ENCODE data around the gene FARSA. TPM values are rescaled to one million over a fixed set of nuclear protein-coding genes. Genes with fewer than 3 reads are reported as not detected.

The FARSA gene
- total RNA-seq (50.1 and 50.9 TPM in 2 replicates), polyA plus RNA-seq (21.2 and 26.4 TPM in 2 replicates), polyA minus RNA-seq (59.5 and 60.1 TPM in 2 replicates)
- total RNA-seq (2013): 33.3 TPM

GRCh38 chr19:12933287-12934072, at the start of gene FARSA:
Gene FARSA, minus strand, starts transcription at chr19:12933711. Its CDS starts 15 bp downstream, at chr19:12933696.
- H3K9ac ChIP-seq (ENCODE audit: low read length): peak within 1 kb of the TSS; percentile 88
- ChIA-PET POLR2A (interaction anchor here (0.6 to 1.5 kb wide), 6 partner anchors 9 to 139 kb away, joined by 3 to 7 read pairs (median 4); partner anchors contain the start of gene SYCE2), CTCF (interaction anchor here (0.6 to 2.9 kb wide), 9 partner anchors 13 to 167 kb away, joined by 3 to 9 read pairs (median 4); no protein-coding TSS in a partner anchor)
- peak within 1 kb of the TSS; percentile 90 for H3K4me3 Mint-ChIP-seq
- H3K27ac ChIP-seq (ENCODE audit: low read length in 2 of 2): peak within 1 kb of the TSS; percentile 53 to 73
- under 1% methylated on average over 51 of the region's 51 CpGs for whole genome bisulfite sequencing (ENCODE audit: insufficient coverage)
- peaks cover 23% of the 10 kb centered on the region for H4K20me1 ChIP-seq (ENCODE audit: control insufficient read depth, insufficient read depth, low read length, poor library complexity, severe bottlenecking)
- peaks cover 42% of the 10 kb centered on the region for H3K4me1 Mint-ChIP-seq
- peak; percentile 93 for DNase-seq
- no peaks in the 10 kb centered on the region for H3K9me3 ChIP-seq (ENCODE audit: control extremely low read depth in 1 of 3, control insufficient read depth in 2 of 3, insufficient read depth in 1 of 3, low read length in 2 of 3)
- peak within 1 kb of the TSS; percentile 84 for H2AFZ ChIP-seq (ENCODE audit: insufficient read depth, low read depth, low read length, poor library complexity, severe bottlenecking)
- peaks cover 5 to 22% of the 10 kb centered on the region in 2 experiments for H3K36me3 ChIP-seq (replicated peaks in 1 of 2; ENCODE audit: control extremely low read depth in 1 of 2, control insufficient read depth in 1 of 2, extremely low read depth in 1 of 2, insufficient read depth in 2 of 2, low read length in 1 of 2)
- intact Hi-C loops (cut with micrococcal nuclease): loop anchor here (1.0 kb wide), 2 partner anchors 12 to 42 kb away; partner anchors contain the start of genes GCDH and RAD23A
- TF ChIP-seq EZH2 (IDR thresholded peaks at IDR 0.05; ENCODE audit: borderline replicate concordance, insufficient read depth, low read depth, low read length, poor library complexity, severe bottlenecking) (no peak), CTCF (IDR thresholded peaks at IDR 0.05) (no peak)
- H3K27me3 Mint-ChIP-seq: no peaks in the 10 kb centered on the region
- peak within 1 kb of the TSS; percentile 73 to 94 (median 88) for H3K4me3 ChIP-seq (ENCODE audit: control extremely low read depth in 1 of 5, extremely low read depth in 1 of 5, insufficient read depth in 1 of 5, low read depth in 2 of 5, low read length in 4 of 5)
- no peaks in the 10 kb centered on the region for H3K27me3 ChIP-seq (replicated peaks in 1 of 4; ENCODE audit: control extremely low read depth in 1 of 4, control insufficient read depth in 3 of 4, insufficient read depth in 4 of 4, low read length in 3 of 4)
- peak; percentile 56 for ATAC-seq (ENCODE audit: low read depth)
- H3K4me1 ChIP-seq (ENCODE audit: control insufficient read depth in 2 of 2, insufficient read depth in 2 of 2, low read length in 2 of 2): peaks cover 29 to 42% of the 10 kb centered on the region in 2 donors
- no peaks in the 10 kb centered on the region for H3K9me3 Mint-ChIP-seq (ENCODE audit: insufficient read depth)
- peak within 1 kb of the TSS; percentile 83 for H3K27ac Mint-ChIP-seq
- peaks cover 55% of the 10 kb centered on the region for H3K79me2 ChIP-seq (ENCODE audit: control insufficient read depth, insufficient read depth, low read length)
- H3K4me2 ChIP-seq (replicated peaks; ENCODE audit: low read depth, low read length, poor library complexity, severe bottlenecking): peak within 1 kb of the TSS; percentile 86

Measured in B cell (primary cell).